Ecto neural progenitor cell (in vitro differentiated cells): ENCODE data around the gene GAP43.
A peak's percentile ranks its signal among the peaks of the same experiment; 100 is the strongest.

ENCODE experiments used
- DNase-seq: peaks from one replicate; pipeline ENCODE4 v3.0.0-alpha.2; 2018; ENCODE audit warnings: low spot score

GAP43 gene

GRCh38 chr3:115623044-115623868 lies at the start of gene GAP43:
GAP43 (plus strand) TSS chr3:115623510; CDS start chr3:115623690, 180 bp downstream.
- DNase-seq = peak; percentile 56

DNA sequence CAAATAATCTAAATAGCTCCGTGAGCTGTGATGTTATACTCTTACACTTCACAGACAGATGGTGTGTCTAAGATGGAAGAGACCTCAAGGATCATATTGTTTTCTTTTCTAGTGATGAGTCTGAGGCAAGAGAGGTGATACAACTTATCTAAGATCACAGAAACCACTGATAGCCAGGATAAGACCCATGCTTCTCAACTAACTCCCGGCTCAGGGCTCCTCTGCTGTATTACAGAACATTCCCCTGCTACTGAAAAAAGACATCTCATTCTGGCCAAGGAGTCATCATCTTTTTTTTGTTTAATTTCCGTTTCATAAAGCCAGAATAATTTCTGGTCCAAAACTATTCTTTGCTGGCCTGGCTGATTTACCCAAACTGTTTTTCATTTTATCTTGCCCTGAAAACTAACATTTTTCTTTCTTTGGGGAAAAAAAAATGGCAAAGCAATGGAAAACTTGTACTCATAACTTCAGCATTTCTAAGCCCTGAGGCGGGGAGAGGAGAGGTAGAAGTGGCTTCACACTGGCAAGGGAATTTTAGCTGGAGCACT lies 46.9 kb upstream of the GAP43 start:
- no peak for DNase-seq

DNA sequence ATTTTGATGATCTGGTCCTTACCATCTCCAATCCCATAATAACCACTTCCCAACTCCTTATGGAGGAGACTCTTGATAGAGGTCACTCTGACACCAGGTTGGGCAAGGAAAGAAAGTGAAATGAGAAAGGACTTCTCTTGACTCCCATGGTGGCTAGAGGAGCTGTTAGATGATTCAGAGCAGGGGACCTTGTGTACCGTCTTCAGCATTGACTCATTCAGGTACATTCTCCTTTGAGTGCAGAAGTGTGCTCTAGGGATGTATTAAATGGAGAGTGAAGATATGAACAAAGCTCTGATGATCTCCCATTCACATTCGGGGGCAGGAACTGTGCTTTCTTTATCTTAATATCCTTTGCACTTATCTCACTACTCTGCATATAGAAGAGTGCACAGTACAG lies 46.3 kb upstream of the GAP43 start:
- DNase-seq = no peak

- DNase-seq = no peak
Observed at GRCh38 chr3:115578331-115578730, 45.0 kb upstream of the GAP43 start.

DNA sequence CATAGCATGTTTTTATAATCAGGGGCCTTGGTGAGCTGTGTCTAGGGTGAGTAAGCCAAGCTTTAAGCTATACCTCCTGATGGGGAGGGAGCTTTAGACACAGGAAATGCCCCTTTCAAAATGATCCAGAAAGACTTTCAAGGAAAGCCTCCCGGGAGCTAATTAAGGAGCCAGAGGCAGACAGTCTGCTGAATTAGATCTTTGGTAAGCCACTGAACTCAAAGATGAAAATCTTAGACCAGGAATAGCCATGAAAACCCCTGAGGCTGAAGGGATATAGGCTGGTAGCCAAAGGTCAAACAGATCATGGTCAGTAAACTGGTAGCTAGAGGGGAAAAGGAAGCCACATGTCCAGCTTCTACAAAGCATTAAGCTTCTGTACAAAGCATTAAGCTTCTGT lies 42.7 kb upstream of the GAP43 start:
- no peak for DNase-seq

GRCh38 chr3:115581362-115582135 lies 41.8 kb upstream of the GAP43 start:
- DNase-seq = no peak

DNA sequence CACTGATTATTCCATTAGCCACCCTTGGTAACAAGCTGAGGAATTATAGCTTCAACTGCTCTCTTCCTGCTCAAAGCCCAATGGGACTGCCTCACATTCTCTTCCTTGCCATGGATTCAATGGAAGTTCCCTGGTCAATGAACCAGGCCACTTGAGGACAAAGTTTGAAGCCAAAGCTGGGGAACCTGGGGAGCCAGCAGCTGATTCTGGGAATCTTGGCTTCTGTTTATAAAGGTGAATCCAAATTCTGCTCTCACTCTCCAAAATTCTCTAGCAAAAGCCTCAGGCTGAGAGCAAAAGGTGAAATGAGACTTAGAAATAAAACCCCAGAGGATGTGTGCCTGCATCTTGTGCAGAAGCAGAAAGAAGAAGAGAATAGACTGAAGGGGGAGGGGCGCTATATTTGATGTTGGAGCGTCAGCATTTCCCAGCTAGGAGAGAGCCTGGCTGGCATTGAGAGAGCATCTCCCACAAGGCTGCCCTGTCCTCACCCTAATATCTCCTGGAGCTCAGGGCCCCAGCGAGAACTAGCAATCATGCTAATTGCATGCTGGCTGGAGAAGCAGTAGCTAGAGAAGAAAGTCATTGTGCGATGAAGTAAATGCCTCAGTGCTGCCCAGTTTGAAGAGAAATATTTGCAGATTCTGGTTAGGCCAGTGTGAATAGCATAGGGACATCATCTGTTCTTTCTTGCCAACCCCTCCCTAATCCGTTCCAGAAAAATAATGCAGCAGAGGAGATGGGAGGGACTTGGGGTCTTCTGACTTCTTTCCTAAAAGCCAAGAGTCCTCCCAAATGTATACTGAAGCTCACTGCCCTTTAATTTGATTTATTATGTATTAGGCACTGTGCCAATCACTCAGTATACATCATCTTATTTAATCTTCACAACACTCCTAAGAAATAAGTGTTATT lies 34.9 kb upstream of the GAP43 start:
- DNase-seq = no peak

DNA sequence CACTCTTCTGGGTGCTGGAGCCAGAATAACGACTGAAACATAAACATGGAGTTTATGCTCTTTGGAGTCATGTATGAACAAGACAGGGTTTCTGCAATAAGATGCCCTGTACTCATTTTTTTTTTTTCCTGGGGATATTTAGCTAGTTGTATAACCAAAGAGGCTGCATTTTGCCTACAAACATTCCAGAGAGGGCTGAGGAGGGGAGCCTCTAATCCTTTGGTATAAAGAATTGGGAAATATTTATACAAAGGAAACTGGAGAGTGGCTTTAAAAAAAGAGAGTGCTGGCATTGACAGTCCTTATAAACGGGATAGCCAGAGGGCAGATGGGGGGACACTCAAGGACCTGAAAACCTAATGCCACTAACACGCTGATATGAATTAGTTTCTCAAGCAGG lies 32.4 kb upstream of the GAP43 start:
- DNase-seq = no peak

DNA sequence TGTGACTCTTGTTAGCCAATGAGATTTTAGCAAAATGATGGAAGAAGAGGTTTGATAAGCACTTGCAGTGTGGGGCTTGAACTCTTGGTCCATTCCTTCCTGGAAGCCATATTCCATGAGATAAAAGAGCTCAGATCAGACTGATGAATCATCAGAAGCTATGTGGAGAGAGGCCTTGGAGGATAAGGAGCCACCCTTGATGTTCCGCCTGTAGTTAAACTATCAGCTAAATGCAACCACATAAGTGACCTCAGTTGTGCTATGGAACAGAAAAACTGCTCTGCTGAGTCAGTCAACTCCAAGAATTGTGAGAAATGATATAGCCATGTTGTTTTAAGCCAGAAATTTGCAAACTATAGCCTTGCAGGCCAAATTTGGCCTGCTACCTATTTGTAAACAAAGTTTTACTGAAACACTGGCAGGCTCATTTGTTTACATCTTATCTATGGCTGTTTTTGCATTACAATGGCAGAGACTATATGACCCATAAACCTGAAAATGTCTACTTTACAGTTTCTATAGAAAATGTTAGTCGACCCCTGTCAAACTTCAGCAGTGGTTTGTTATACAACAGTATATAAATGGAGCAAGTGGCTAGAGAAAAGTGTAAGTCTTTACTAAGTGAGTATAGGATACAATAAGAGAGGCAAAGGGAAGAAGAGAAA lies 27.6 kb upstream of the GAP43 start:
- DNase-seq = no peak

- no peak for DNase-seq
Observed at GRCh38 chr3:115598216-115598615, 25.1 kb upstream of the GAP43 start.

DNA sequence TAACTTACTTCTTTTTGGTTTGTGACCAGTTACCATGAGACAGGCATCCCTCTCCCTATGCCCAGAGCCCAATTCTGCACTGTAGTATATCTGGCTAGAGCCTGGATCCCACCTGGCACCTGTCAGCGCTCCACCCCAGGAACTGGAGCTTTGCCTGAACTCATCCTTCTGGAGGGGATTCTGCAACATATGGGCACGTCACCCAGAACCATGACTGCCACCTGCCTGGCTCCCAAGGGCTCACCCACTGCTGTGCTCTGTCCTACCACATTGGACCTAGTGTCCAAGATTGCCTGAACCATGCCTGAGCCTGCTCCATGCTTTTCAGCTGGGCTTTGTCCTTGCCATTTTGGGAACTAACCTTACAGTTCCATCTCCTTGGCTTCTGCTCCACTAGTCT lies 21.1 kb upstream of the GAP43 start:
- DNase-seq = no peak

- no peak for DNase-seq
Observed at GRCh38 chr3:115611630-115612029, 11.7 kb upstream of the GAP43 start.

DNA sequence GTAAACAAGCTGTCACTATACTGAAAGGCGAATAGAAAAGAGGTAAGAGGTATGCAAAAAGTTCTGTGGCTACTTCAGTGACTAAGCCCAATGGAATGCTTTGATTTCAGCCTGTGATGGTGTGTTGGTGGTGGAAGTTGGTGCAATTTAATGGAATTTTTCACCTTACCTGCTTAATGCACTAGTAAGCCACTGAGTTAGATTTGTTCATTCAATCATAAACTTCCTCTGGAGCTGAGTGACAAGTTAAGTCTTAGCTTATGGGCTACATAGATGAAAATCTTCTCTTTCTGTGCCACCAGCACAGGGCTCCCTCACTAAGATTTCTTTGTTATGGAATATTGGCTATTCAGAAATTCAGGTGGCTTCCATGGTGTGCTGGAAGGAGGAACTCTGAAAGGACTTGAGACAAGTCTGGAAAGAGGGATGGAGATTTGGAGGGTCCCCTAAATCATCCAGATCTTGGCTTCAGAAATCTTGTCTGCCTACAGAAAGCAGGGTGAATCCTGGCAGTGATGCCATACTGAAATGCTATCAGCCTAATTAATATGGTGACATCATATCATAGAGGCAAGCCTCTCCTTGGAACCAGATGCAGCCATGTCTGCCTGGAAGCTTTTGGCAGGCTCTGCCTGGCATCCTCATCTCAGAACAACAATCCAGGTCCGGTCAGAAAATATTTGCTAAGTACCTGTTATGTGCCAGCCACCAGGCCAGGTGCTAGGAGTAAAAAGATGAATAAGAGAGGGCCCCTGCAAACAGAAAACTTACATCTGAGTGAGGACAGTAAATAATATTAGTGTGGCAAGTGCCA lies 8.1 kb upstream of the GAP43 start:
- no peak for DNase-seq

DNA sequence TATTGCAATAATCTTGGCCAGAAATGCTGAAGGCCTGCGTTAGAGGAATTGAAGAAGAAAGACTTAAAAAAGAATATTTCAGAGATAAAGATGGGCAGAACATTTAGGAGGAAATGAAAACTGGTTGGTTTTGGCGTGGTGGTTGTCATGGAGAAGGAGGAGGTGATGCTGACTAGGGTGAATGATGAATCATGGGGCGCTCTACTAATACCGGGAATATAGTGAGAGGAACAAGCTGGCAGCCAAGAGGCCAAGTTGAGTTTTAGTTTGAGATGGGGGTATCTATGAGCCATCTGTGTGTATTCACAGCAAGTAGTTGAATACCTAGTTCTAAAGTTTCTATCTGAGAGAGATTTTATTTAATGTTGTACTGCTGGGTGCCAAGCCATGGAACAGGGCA lies 6.8 kb upstream of the GAP43 start:
- no peak for DNase-seq

DNA sequence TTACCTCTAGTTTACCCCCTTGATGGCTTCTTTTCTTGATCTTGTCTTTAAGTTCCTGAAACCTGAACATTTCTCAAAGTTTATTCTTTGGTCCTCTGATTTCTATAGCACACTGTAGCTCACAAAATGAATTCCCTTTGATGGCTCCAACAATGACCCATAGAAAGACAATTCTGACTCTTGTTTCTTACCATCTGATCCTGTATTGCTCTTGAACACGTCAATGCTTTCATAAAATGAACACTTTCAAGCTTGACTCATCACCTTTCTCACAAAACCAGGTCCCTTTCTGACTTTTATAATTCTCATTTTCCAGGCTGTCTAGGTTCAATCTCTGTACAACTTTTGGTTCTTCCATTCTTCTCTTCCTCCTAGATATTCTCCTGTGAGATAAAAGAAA lies 5.7 kb upstream of the GAP43 start:
- DNase-seq = no peak

DNA sequence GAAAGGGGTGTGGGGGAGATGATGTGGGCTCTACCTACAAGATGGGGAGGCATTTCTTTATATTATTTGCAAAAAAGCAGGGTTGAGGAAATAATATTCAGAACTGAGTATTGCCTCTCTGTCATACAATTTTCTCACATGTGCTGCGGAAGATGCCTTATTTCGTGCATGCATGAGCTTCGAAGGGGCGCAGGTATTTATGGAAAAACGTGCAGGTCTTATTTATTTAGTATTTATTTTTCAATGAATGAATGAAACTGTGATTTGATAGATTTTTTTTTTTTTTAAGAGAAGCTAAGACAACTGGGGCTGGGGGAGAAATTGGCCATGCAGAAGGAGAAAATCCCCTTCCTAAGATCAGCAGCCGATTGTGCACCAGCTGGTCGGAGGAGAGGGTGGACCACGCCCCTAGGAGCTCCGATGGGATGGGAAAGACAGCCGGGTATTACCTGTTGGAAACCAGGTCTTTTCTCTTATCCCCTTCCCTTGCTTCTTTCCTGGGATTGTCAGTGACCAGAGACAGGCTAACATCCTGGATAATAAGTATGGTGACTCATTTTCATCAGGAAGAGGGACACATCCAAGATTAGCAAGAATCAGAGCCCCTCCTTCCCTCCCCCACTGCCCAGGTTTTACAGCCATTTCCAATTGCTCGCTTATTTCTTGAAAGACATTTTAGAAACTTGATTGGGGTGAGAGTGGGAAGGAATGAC lies 875 bp downstream of the GAP43 start:
- DNase-seq = peak; percentile 59

GRCh38 chr3:115624901-115625300 lies 1.6 kb downstream of the GAP43 start:
- no peak for DNase-seq

GRCh38 chr3:115626006-115626409 lies 2.7 kb downstream of the GAP43 start:
- DNase-seq = no peak

DNA sequence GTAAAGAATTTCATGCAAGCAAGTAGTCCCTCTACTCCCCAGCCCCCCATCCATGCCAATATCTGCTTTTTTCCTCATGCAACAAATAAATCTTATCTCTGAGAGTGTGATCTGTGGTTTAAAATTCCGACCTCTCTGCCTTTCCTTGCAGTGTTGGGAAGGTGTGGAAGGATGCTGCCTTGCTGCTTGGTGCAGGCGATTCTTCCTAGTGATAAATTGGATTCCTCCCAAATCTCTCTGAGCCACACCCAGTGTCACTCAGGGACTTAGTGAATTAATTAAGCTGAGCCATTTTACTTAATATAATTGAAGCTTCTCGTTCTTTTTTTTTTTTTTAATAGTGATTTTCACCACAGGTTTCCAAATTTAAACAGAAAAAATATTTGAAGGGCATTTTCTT lies 3.4 kb downstream of the GAP43 start:
- DNase-seq = no peak
